Right atrium auricular region (tissue), 2 donors: ENCODE measurements around the gene TMEM38A. TPM values are rescaled to one million over a fixed set of nuclear protein-coding genes. Genes with fewer than 3 reads are reported as not detected.

Experiments
- DNase-seq: peaks from one replicate; pipeline ENCODE4 v3.0.0-alpha.2; 2019; ENCODE audit warnings: low spot score
- H3K27ac ChIP-seq, 2 donors: fragments of 200-600 bp; sonication (generic); 1 replicate in 1 of 2; 2 replicates in 1 of 2; pipeline ENCODE4 v1.5.1; 2016 to 2019
- H3K27me3 ChIP-seq, 2 donors: fragments of 200-600 bp; sonication (generic); one replicate each; pipeline versions ENCODE4 v1.5.1 to v1.6.0; 2017 to 2019
- H3K36me3 ChIP-seq: fragments of 200-600 bp; sonication (generic); one replicate; pipeline ENCODE4 v1.5.1; 2016
- H3K4me1 ChIP-seq, 2 donors: fragments of 200-600 bp; sonication (generic); one replicate each; pipeline versions ENCODE4 v1.5.1 to v1.6.0; 2017 to 2019
- H3K4me3 ChIP-seq, 2 donors: fragments of 200-600 bp; sonication (generic); 1 replicate in 1 of 2; 2 replicates in 1 of 2; pipeline ENCODE4 v1.5.1; 2017 to 2019; ENCODE audit warnings: mild to moderate bottlenecking in 1 of 2, moderate library complexity in 1 of 2
- H3K9me3 ChIP-seq, 2 donors: fragments of 200-600 bp; sonication (generic); one replicate each; pipeline ENCODE4 v1.5.1; 2019
- CTCF ChIP-seq, 2 donors: fragments of 200-600 bp; sonication (generic); IDR thresholded peaks; one replicate each; pipeline ENCODE4 v1.5.1; 2019; ENCODE audit warnings: antibody characterized with exemption in 2 of 2
- total RNA-seq, 2 donors: library from RNA; depleted of rRNA; stranded (reverse); fragments of >200 nt; gene quantifications; one replicate each; pipeline ENCODE4 v1.1.0, GENCODE V29; 2016

The TMEM38A gene
- total RNA-seq, 2 donors from 2014 or later, result 12.1 to 14.5 TPM

- no peaks in the 10 kb centered on the region for H3K9me3 ChIP-seq
- no peak for DNase-seq
- H3K27me3 ChIP-seq, result no peaks in the 10 kb centered on the region
- no peak overlapping the region for H3K27ac ChIP-seq
- H3K4me3 ChIP-seq, result no peak overlapping the region
- TF ChIP-seq CTCF (IDR thresholded peaks at IDR 0.05), result no peak
- no peaks in the 10 kb centered on the region for H3K36me3 ChIP-seq
- H3K4me1 ChIP-seq, result peaks cover 0 to 43% of the 10 kb centered on the region in 2 donors
Observed at GRCh38 chr19:16618248-16618647, 42.7 kb upstream of the TMEM38A start.

GRCh38 chr19:16619457-16619856 is 41.5 kb upstream of the TMEM38A start:
- H3K27ac ChIP-seq, result peak overlapping the region in 1 of 2 donors; percentile 48
- H3K4me1 ChIP-seq, result peaks cover 0 to 46% of the 10 kb centered on the region in 2 donors
- TF ChIP-seq CTCF (IDR thresholded peaks at IDR 0.05), result no peak
- H3K36me3 ChIP-seq, result no peaks in the 10 kb centered on the region
- H3K9me3 ChIP-seq, result no peaks in the 10 kb centered on the region
- no peak for DNase-seq
- H3K27me3 ChIP-seq, result no peaks in the 10 kb centered on the region
- H3K4me3 ChIP-seq, result no peak overlapping the region

- no peak for TF ChIP-seq CTCF (IDR thresholded peaks at IDR 0.05)
- no peak overlapping the region for H3K4me3 ChIP-seq
- H3K4me1 ChIP-seq, result peaks cover 0 to 52% of the 10 kb centered on the region in 2 donors
- H3K27ac ChIP-seq, result peak overlapping the region in 1 of 2 donors; percentile 48
- no peaks in the 10 kb centered on the region for H3K9me3 ChIP-seq
- no peaks in the 10 kb centered on the region for H3K27me3 ChIP-seq
- H3K36me3 ChIP-seq, result no peaks in the 10 kb centered on the region
- DNase-seq, result no peak
Observed at GRCh38 chr19:16620018-16620417, 40.9 kb upstream of the TMEM38A start.

GRCh38 chr19:16620584-16620983 is 40.4 kb upstream of the TMEM38A start:
- no peak for TF ChIP-seq CTCF (IDR thresholded peaks at IDR 0.05)
- no peaks in the 10 kb centered on the region for H3K27me3 ChIP-seq
- H3K4me3 ChIP-seq, result no peak overlapping the region
- DNase-seq, result no peak
- H3K4me1 ChIP-seq, result peaks cover 0 to 57% of the 10 kb centered on the region in 2 donors
- no peaks in the 10 kb centered on the region for H3K36me3 ChIP-seq
- H3K9me3 ChIP-seq, result no peaks in the 10 kb centered on the region
- H3K27ac ChIP-seq, result no peak overlapping the region

GRCh38 chr19:16621165-16621800 is 39.7 kb upstream of the TMEM38A start:
- Histone ChIP-seq H3K9me3 (no peaks in the 10 kb centered on the region), H3K27me3 (no peaks in the 10 kb centered on the region), H3K36me3 (no peaks in the 10 kb centered on the region), H3K27ac (no peak overlapping the region), H3K4me1 (peaks cover 0 to 59% of the 10 kb centered on the region in 2 donors), H3K4me3 (no peak overlapping the region)
- no peak for DNase-seq
- no peak for TF ChIP-seq CTCF (IDR thresholded peaks at IDR 0.05)

GRCh38 chr19:16623066-16623465 is 37.9 kb upstream of the TMEM38A start:
- Histone ChIP-seq H3K27ac (no peak overlapping the region), H3K4me1 (peaks cover 0 to 70% of the 10 kb centered on the region in 2 donors), H3K27me3 (no peaks in the 10 kb centered on the region), H3K4me3 (no peak overlapping the region), H3K9me3 (no peaks in the 10 kb centered on the region), H3K36me3 (no peaks in the 10 kb centered on the region)
- DNase-seq, result no peak
- TF ChIP-seq CTCF (IDR thresholded peaks at IDR 0.05), result no peak
